Astrocyte of the cerebellum (primary cell): ENCODE measurements around the gene RFFL.

Source experiments
- DNase-seq: peaks from one replicate; pipeline ENCODE4 v3.0.0-alpha.2; 2011; ENCODE audit warnings: low read depth
- H3K4me3 ChIP-seq: 2 replicates; pipeline ENCODE4 v1.5.1; 2011; ENCODE audit warnings: mild to moderate bottlenecking, low read depth, low read length, moderate library complexity
- in situ Hi-C: cut with HindIII; loops from 2 replicates; pipeline ENCODE4 v1.10.0; 2017; ENCODE audit warnings: low sequenced_read_pairs
- TF ChIP-seq, protein P1 (sequence below): IDR thresholded peaks from 2 replicates; pipeline ENCODE4 v1.5.1; 2012; ENCODE audit warnings: low read length, low read depth, moderate library complexity, mild to moderate bottlenecking; ENCODE audit errors: missing control alignments

Gene RFFL

DNA sequence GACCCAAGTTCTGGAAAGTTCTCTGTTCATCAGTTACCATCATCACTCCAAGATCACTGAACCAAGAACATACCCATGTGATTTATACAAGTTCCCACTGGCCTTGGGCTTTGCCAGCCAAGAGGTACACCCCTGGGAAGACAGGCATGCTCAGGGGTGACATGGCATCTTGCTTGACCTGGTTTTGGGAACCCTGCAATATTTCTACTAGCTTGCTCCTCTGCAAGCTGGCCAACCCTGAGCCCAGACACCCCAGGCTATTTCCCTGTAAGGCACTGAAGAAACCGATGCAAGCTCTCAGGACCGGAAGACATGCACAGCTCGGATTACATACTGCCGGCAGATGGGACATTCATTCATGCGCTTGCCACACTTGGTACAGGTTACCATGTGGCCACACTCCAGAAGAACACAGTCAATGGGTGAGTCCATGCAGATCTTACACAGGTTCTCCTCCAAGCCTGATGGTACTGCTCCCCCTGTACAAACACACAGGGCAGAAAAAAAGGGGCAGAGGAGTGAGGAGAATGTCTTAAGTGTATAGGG is 51.8 kb downstream of the RFFL start:
- in situ Hi-C loops: loop anchor here (5.0 kb wide), 1 partner anchor 41 kb away; no protein-coding TSS in a partner anchor
- TF ChIP-seq, protein P1, sequence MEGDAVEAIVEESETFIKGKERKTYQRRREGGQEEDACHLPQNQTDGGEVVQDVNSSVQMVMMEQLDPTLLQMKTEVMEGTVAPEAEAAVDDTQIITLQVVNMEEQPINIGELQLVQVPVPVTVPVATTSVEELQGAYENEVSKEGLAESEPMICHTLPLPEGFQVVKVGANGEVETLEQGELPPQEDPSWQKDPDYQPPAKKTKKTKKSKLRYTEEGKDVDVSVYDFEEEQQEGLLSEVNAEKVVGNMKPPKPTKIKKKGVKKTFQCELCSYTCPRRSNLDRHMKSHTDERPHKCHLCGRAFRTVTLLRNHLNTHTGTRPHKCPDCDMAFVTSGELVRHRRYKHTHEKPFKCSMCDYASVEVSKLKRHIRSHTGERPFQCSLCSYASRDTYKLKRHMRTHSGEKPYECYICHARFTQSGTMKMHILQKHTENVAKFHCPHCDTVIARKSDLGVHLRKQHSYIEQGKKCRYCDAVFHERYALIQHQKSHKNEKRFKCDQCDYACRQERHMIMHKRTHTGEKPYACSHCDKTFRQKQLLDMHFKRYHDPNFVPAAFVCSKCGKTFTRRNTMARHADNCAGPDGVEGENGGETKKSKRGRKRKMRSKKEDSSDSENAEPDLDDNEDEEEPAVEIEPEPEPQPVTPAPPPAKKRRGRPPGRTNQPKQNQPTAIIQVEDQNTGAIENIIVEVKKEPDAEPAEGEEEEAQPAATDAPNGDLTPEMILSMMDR: no peak
- no peak overlapping the region for H3K4me3 ChIP-seq
- no peak for DNase-seq

DNA sequence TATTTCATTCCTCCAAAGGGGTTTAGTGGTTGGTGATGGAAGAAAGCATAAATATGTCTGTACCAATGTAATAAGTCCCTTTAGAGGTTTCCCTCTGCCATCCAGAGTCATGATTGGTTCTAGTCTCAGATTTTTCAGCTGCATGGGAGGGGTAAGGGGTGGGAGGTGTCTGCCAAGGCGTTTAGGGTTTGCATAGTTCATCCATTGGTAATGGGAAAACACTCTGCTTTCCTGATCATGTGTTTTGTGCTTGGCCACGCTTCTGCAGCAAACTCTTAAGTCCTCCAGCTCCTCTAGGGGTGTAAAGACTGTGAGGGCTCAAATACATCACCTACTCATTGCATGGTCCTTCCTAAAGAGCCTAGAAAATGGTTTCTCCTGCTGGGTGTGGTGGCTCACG is 53.4 kb downstream of the RFFL start:
- DNase-seq: no peak
- in situ Hi-C loops: loop anchor here (5.0 kb wide), 1 partner anchor 42 kb away; no protein-coding TSS in a partner anchor
- no peak overlapping the region for H3K4me3 ChIP-seq
- TF ChIP-seq, protein P1: no peak

DNA sequence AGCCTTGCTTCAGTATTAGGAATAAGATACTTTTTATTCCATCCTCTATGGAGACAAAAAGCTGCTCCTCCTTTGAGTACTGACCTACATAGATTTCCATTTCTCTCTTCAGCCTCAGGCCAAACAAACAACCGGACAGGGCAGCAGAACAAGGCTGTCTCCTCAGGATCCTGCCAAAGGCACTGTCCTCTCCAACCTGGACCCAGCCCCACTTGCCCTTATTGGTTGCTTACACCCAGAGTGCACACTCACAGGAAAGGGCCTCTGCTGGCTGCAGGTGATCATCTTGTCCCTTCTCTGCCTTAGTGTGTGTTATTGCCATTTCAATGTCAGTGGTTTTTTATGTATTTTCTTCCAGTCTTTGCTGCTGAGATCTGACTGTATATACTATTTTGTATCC is 56.5 kb downstream of the RFFL start:
- in situ Hi-C loops: no loop called here
- DNase-seq: no peak
- TF ChIP-seq, protein P1: no peak
- H3K4me3 ChIP-seq: no peak overlapping the region

DNA sequence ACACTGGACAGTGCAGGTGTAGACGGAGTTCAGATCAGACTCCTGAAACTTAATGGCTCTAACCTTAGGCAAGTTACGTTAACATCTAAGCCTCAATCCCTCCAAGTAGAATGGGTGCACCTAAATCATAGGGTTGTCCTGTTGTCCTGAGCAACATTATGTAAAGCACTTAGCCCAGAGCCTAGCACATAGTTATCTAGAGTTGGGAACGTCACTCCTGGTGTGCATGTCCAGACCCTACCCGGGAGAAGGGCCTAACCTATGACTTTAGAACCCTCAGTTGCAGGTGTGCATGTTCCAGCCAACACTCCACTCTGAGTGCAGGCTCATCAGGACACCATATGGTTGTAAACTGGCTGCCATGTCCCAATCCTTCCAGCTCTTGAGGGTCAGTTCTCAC is 57.2 kb downstream of the RFFL start:
- TF ChIP-seq, protein P1: no peak
- no peak overlapping the region for H3K4me3 ChIP-seq
- DNase-seq: no peak
- in situ Hi-C loops: no loop called here

DNA sequence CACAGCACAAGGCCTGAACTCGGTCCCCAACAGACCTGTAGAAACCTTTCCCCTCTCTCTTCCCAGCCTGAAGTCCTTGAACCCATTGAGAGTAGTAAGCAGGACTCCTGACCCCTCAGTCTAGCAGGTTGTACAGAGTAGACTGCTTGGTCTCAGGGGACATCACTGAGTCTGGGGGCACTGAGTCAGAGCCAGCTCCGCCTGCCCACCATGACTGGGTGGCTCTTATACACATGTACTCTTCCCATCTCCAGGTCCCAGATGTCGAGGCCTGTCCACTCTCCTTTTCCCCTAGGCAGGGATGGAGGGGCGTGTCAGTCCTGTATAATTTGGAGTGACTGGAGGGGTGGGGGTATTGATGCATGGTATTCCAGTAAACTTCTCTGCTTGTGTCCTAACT is 59.7 kb downstream of the RFFL start:
- H3K4me3 ChIP-seq: no peak overlapping the region
- TF ChIP-seq, protein P1: no peak
- DNase-seq: no peak
- in situ Hi-C loops: no loop called here

DNA sequence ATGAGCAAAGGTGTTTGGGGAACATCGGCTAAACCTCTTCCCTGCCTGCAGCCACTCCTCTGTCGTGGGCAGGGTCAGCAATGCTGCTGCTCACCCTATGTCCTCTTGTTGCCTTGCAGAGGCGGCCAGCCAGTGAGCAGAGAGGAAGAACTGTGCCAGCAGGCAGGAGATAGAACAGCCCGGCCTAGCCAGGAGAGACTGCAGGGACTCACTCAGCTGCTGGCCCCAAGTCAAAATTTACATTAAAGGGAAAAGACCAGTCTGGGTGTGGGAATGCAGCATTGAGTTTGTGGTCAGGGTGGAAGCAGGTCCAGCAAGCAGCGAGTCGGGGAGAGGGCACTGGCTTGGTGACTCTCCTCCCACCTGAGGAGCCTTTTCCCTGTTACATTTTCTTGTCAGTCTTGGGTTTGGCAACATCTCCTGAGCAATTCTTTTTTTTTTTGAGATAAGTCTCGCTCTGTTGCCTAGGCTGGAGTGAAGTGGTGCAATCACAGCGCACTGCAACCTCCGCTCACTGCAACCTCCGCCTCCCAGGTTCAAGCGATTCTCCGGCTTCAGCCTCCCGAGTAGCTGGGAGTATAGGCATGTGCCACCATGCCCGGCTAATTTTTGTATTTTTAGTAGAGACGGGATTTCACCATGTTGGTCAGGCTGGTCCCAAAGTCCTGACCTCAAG is 60.5 kb downstream of the RFFL start:
- no peak for DNase-seq
- TF ChIP-seq, protein P1: no peak
- in situ Hi-C loops: no loop called here
- H3K4me3 ChIP-seq: no peak overlapping the region
